Calu3 (cell line): ENCODE measurements around the gene LZTR1. TPM values are rescaled to one million over a fixed set of nuclear protein-coding genes. Genes with fewer than 3 reads are reported as not detected.
A peak's percentile ranks its signal among the peaks of the same experiment; 100 is the strongest.
"Not testable (repeated sequence)": the region's sequence is repeated elsewhere in the genome, so short reads cannot be mapped to it uniquely, and the experiment has no call there.

Source experiments
- BruUV-seq: library from RNA; stranded (reverse); fragments of 400-500 nt; replicated peaks from 2 replicates; lab custom pipeline; 2021; lab: Mats Ljungman, UMichigan
- CTCF ChIA-PET: fragments of 300-600 bp; sonication (Branson Sonifier 250); formaldehyde crosslinking; loops from one replicate; lab custom pipeline; 2022; ENCODE audit warnings: antibody characterized with exemption; lab: Charles Lee
- DNase-seq: peaks from one replicate; pipeline ENCODE4 v3.0.0; 2022
- H3K27ac Mint-ChIP-seq: one replicate; pipeline ENCODE4 v1.8.0; 2022; ENCODE audit warnings: mixed read lengths; ENCODE audit not compliant: unreplicated experiment
- H3K27me3 Mint-ChIP-seq: one replicate; pipeline ENCODE4 v1.8.0; 2022; ENCODE audit warnings: mixed read lengths; ENCODE audit not compliant: unreplicated experiment
- H3K36me3 Mint-ChIP-seq: one replicate; pipeline ENCODE4 v1.8.0; 2022; ENCODE audit warnings: mild to moderate bottlenecking, moderate library complexity, mixed read lengths; ENCODE audit not compliant: insufficient read depth, unreplicated experiment
- H3K4me1 Mint-ChIP-seq: one replicate; pipeline ENCODE4 v1.8.0; 2022; ENCODE audit warnings: mild to moderate bottlenecking, low read depth, mixed read lengths; ENCODE audit not compliant: unreplicated experiment
- H3K4me3 Mint-ChIP-seq: one replicate; pipeline ENCODE4 v1.8.0; 2022; ENCODE audit warnings: mild to moderate bottlenecking, low read depth, moderate library complexity, mixed read lengths; ENCODE audit not compliant: unreplicated experiment
- H3K9me3 Mint-ChIP-seq: one replicate; pipeline ENCODE4 v1.8.0; 2022; ENCODE audit warnings: low read depth, mixed read lengths; ENCODE audit not compliant: unreplicated experiment
- intact Hi-C: fragments of 100-400 bp; cut with micrococcal nuclease; formaldehyde crosslinking; loops from one replicate; pipeline ENCODE4 v1.10.0; 2022; ENCODE audit not compliant: unreplicated experiment
- total RNA-seq: library from RNA; stranded (reverse); gene quantifications from 2 replicates; pipeline ENCODE4 v1.2.3, GENCODE V29; 2022
- TF ChIP-seq, protein P1 (sequence below): fragments of 200-600 bp; IDR thresholded peaks from one replicate; pipeline ENCODE4 v1.8.0; 2022; ENCODE audit warnings: antibody characterized with exemption; ENCODE audit not compliant: unreplicated experiment

LZTR1 gene
- total RNA-seq, 1 experiment from 2014 or later: 55.4 TPM

GRCh38 chr22:21003782-21004181 lies 21.7 kb downstream of the LZTR1 start:
- no peaks in the 10 kb centered on the region for H3K9me3 Mint-ChIP-seq
- TF ChIP-seq, protein P1, sequence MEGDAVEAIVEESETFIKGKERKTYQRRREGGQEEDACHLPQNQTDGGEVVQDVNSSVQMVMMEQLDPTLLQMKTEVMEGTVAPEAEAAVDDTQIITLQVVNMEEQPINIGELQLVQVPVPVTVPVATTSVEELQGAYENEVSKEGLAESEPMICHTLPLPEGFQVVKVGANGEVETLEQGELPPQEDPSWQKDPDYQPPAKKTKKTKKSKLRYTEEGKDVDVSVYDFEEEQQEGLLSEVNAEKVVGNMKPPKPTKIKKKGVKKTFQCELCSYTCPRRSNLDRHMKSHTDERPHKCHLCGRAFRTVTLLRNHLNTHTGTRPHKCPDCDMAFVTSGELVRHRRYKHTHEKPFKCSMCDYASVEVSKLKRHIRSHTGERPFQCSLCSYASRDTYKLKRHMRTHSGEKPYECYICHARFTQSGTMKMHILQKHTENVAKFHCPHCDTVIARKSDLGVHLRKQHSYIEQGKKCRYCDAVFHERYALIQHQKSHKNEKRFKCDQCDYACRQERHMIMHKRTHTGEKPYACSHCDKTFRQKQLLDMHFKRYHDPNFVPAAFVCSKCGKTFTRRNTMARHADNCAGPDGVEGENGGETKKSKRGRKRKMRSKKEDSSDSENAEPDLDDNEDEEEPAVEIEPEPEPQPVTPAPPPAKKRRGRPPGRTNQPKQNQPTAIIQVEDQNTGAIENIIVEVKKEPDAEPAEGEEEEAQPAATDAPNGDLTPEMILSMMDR: no peak

DNA sequence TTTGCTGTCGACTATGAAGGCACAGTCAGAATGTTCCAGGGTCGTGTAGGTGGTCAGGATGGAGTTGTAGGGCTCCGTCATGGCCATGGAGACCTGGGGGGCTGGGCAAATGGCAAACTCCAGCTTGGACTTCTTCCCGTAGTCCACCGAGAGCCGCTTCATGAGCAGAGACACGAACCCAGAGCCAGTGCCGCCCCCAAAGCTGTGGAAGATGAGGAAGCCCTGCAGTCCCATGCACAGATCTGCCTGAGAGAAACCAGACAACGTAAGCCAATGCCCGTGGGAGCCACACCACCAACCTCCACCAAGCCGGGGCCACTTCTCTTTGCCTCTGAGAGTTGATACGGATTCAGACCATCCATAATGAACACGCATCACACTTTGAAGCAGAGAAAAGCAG lies 27.1 kb downstream of the LZTR1 start:
- H3K4me1 Mint-ChIP-seq, H3K4me3 Mint-ChIP-seq, CTCF ChIA-PET, H3K27me3 Mint-ChIP-seq, H3K36me3 Mint-ChIP-seq, H3K27ac Mint-ChIP-seq, BruUV-seq, H3K9me3 Mint-ChIP-seq, DNase-seq, intact Hi-C loops: not testable (repeated sequence)

More at GRCh38 chr22:21003782-21004181, 21.7 kb downstream of the LZTR1 start:
- no TSS peak for BruUV-seq
- peaks cover 9% of the 10 kb centered on the region for H3K4me1 Mint-ChIP-seq
- no peak for DNase-seq
- no peak overlapping the region for H3K27ac Mint-ChIP-seq
- H3K4me3 Mint-ChIP-seq: no peak overlapping the region
- peaks cover 46% of the 10 kb centered on the region for H3K36me3 Mint-ChIP-seq
- intact Hi-C loops: no loop called here
- no peaks in the 10 kb centered on the region for H3K27me3 Mint-ChIP-seq
- CTCF ChIA-PET: interaction anchor here (1.6 kb wide), 1 partner anchor 22 kb away, joined by 3 read pairs; the partner anchor contains the start of gene LZTR1

- Mint-ChIP-seq H3K27me3 (no peaks in the 10 kb centered on the region), H3K27ac (no peak overlapping the region), H3K4me3 (no peak overlapping the region), H3K9me3 (no peaks in the 10 kb centered on the region), H3K4me1 (peaks cover 12% of the 10 kb centered on the region), H3K36me3 (no peaks in the 10 kb centered on the region)
- no TSS peak for BruUV-seq
- intact Hi-C loops: no loop called here
- TF ChIP-seq, protein P1: no peak
- CTCF ChIA-PET: no interaction called here
- DNase-seq: peak; percentile 47
Measured at GRCh38 chr22:21009638-21010425, 27.7 kb downstream of the LZTR1 start.

GRCh38 chr22:21010426-21011113 lies 28.5 kb downstream of the LZTR1 start:
- Mint-ChIP-seq H3K27ac (no peak overlapping the region), H3K4me3 (no peak overlapping the region), H3K9me3 (no peaks in the 10 kb centered on the region), H3K36me3 (no peaks in the 10 kb centered on the region), H3K27me3 (no peaks in the 10 kb centered on the region), H3K4me1 (peaks cover 18% of the 10 kb centered on the region)
- CTCF ChIA-PET: no interaction called here
- TF ChIP-seq, protein P1: no peak
- no TSS peak for BruUV-seq
- no peak for DNase-seq
- intact Hi-C loops: no loop called here
